GM12878 (cell line): ENCODE measurements around the gene DOCK2. TPM values are rescaled to one million over a fixed set of nuclear protein-coding genes. Genes with fewer than 3 reads are reported as not detected.
A peak's percentile ranks its signal among the peaks of the same experiment; 100 is the strongest.

Experiments
- BCL11A ChIP-seq: IDR thresholded peaks from 2 replicates; pipeline ENCODE4 v1.6.1; 2011; ENCODE audit warnings: low read depth, low read length
- BHLHE40 ChIP-seq, 2 experiments: fragments of 450-650 bp in 1 of 2; IDR thresholded peaks; 2 replicates each; pipeline ENCODE4 v1.6.1; 2011 to 2017; ENCODE audit warnings: low read depth in 2 of 2, borderline replicate concordance in 1 of 2, improper control_type of control experiment in 1 of 2, low read length in 1 of 2, mild to moderate bottlenecking in 1 of 2
- FOXM1 ChIP-seq: IDR thresholded peaks from 2 replicates; pipeline ENCODE4 v1.6.1; 2012; ENCODE audit warnings: low read depth, mild to moderate bottlenecking, inconsistent platforms, low read length, moderate library complexity
- JUNB ChIP-seq: IDR thresholded peaks from 2 replicates; pipeline ENCODE4 v1.6.1; 2016; ENCODE audit warnings: antibody characterized with exemption, mild to moderate bottlenecking
- MLLT1 ChIP-seq: fragments of 450-650 bp; IDR thresholded peaks from 2 replicates; pipeline ENCODE4 v1.6.1; 2016; ENCODE audit warnings: mild to moderate bottlenecking
- MTA2 ChIP-seq: fragments of 450-650 bp; IDR thresholded peaks from 2 replicates; pipeline ENCODE4 v1.6.1; 2016; ENCODE audit warnings: low read depth, mild to moderate bottlenecking, moderate library complexity
- MXI1 ChIP-seq: fragments of 150-350 bp; IDR thresholded peaks from 2 replicates; pipeline ENCODE4 v1.6.1; 2011; ENCODE audit warnings: low read depth, mild to moderate bottlenecking, inconsistent platforms, low read length, improper control_type of control experiment
- NBN ChIP-seq: fragments of 450-650 bp; IDR thresholded peaks from 2 replicates; pipeline ENCODE4 v1.6.1; 2016
- NFIC ChIP-seq: IDR thresholded peaks from 2 replicates; pipeline ENCODE4 v1.6.1; 2012; ENCODE audit warnings: low read depth, mild to moderate bottlenecking, inconsistent platforms, low read length, moderate library complexity
- PKNOX1 ChIP-seq: fragments of 450-650 bp; IDR thresholded peaks from 2 replicates; pipeline ENCODE4 v1.6.1; 2016; ENCODE audit warnings: mild to moderate bottlenecking
- RAD21 ChIP-seq: IDR thresholded peaks from 2 replicates; pipeline ENCODE4 v1.6.1; 2011; ENCODE audit warnings: mild to moderate bottlenecking, low read depth, low read length, moderate library complexity; ENCODE audit not compliant: insufficient read depth
- RBBP5 ChIP-seq: fragments of 200-600 bp; sonication (generic); conservative IDR thresholded peaks from 2 replicates; pipeline ENCODE4 v1.6.1; 2016
- RELB ChIP-seq: fragments of 450-650 bp; IDR thresholded peaks from 2 replicates; pipeline ENCODE4 v1.6.1; 2017; ENCODE audit warnings: low read depth, mild to moderate bottlenecking, moderate library complexity
- SIX5 ChIP-seq: IDR thresholded peaks from 2 replicates; pipeline ENCODE4 v1.6.1; 2011; ENCODE audit warnings: mild to moderate bottlenecking, low read depth, low read length, moderate library complexity; ENCODE audit not compliant: severe bottlenecking
- SRF ChIP-seq, 2 experiments: IDR thresholded peaks; 2 replicates each; pipeline ENCODE4 v1.6.1; 2011; ENCODE audit warnings: low read depth in 2 of 2, low read length in 2 of 2, mild to moderate bottlenecking in 1 of 2, moderate library complexity in 1 of 2
- WRNIP1 ChIP-seq: IDR thresholded peaks from 2 replicates; pipeline ENCODE4 v1.6.1; 2011; ENCODE audit warnings: low read depth, low read length, improper control_type of control experiment, borderline replicate concordance
- ZBTB40 ChIP-seq: fragments of 450-650 bp; IDR thresholded peaks from 2 replicates; pipeline ENCODE4 v1.6.1; 2016; ENCODE audit warnings: mild to moderate bottlenecking, moderate library complexity, borderline replicate concordance
- polyA plus RNA-seq, 11 experiments: library from polyadenylated mRNA; depleted of rRNA in 4 of 11; unstranded in 6 of 11; stranded (reverse) in 5 of 11; fragments of >200 nt; fragmentation: Nextera tagmentation in 4 of 11; fragmentation: Illumina TruSeq in 1 of 11; extraction: Ambion mirVana in 4 of 11; extraction: Trizol in 1 of 11; gene quantifications; 1 replicate in 1 of 11; 2 replicates in 10 of 11; pipeline versions ENCODE4 v1.2.1 to v1.2.3, GENCODE V29; 2011 to 2016; ENCODE audit warnings: inconsistent platforms in 2 of 11, missing spikeins in 2 of 11, low read depth in 1 of 11
- total RNA-seq, 4 experiments: library from RNA; depleted of rRNA in 3 of 4; stranded (reverse); fragments of >200 nt in 3 of 4; fragmentation: Illumina TruSeq in 1 of 4; extraction: Trizol in 1 of 4; gene quantifications; 2 replicates each; pipeline versions ENCODE4 v1.2.1 to v1.2.3, GENCODE V29; 2013 to 2021
- TF ChIP-seq, protein P1 (sequence below): fragments of 450-650 bp; IDR thresholded peaks from 2 replicates; pipeline ENCODE4 v1.6.1; 2017; ENCODE audit warnings: mild to moderate bottlenecking, moderate library complexity

DOCK2 gene
- total and polyA plus RNA-seq, 10 of the 15 experiments (the other 5 are each of a cell fraction or from before 2014, with no cell fraction given): 34.2 to 192 (median 118) TPM

DNA sequence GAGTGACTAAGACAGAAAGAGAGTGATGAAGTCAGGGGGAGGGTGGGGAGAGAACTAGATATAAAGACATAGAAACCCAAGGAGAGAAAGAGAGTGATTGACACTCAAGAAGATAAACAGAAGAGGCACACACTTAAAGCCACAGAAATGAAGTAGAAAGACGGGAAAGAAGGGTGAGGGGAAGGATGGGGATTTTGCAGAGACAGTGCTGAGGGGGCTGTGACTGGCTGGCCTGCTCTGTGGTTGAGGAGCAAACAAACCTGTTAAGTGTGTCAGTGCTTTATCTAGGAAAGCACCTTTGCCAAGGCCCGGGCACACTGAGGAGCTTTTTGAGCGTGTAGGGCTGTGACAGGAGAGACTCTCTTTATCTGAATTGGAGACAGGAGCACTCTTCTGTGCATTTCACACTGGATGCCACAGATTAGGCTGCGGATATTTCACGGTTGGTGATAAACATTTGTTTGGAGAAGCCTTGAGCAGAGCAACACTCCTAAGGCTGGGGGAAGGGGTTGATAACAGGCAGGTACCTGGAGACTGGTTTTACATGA lies 109.1 kb downstream of the DOCK2 start (continued):
- TF ChIP-seq ZBTB40 (no peak), MLLT1 (peak; percentile 42; the same call in 1 of the 2 replicates), SRF (IDR thresholded peaks at IDR 0.05; ENCODE audit: low read depth in 2 of 2, low read length in 2 of 2) (no peak), NBN (peak; percentile 63; the same call in 1 of the 2 replicates), FOXM1 (no peak), RBBP5 (no peak), NFIC (peak; percentile 39; the same call in 1 of the 2 replicates), JUNB (no peak), BHLHE40 (IDR thresholded peaks at IDR 0.05; ENCODE audit: borderline replicate concordance in 1 of 2, low read depth in 2 of 2, low read length in 1 of 2) (0 out of 4 replicates have a peak, but pooled peaks of 1 of the 2 experiments have one; percentile 17), PKNOX1 (peak; percentile 95), RAD21 (no peak), BCL11A (no peak), WRNIP1 (no peak), RELB (peak; percentile 81), MXI1 (no peak), SIX5 (no peak), MTA2 (peak; percentile 78)
- TF ChIP-seq, protein P1, sequence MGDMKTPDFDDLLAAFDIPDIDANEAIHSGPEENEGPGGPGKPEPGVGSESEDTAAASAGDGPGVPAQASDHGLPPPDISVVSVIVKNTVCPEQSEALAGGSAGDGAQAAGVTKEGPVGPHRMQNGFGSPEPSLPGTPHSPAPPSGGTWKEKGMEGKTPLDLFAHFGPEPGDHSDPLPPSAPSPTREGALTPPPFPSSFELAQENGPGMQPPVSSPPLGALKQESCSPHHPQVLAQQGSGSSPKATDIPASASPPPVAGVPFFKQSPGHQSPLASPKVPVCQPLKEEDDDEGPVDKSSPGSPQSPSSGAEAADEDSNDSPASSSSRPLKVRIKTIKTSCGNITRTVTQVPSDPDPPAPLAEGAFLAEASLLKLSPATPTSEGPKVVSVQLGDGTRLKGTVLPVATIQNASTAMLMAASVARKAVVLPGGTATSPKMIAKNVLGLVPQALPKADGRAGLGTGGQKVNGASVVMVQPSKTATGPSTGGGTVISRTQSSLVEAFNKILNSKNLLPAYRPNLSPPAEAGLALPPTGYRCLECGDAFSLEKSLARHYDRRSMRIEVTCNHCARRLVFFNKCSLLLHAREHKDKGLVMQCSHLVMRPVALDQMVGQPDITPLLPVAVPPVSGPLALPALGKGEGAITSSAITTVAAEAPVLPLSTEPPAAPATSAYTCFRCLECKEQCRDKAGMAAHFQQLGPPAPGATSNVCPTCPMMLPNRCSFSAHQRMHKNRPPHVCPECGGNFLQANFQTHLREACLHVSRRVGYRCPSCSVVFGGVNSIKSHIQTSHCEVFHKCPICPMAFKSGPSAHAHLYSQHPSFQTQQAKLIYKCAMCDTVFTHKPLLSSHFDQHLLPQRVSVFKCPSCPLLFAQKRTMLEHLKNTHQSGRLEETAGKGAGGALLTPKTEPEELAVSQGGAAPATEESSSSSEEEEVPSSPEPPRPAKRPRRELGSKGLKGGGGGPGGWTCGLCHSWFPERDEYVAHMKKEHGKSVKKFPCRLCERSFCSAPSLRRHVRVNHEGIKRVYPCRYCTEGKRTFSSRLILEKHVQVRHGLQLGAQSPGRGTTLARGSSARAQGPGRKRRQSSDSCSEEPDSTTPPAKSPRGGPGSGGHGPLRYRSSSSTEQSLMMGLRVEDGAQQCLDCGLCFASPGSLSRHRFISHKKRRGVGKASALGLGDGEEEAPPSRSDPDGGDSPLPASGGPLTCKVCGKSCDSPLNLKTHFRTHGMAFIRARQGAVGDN: peak; percentile 83
